SK-N-SH treated with all-trans-retinoic acid at 6 μM for 48 hours (cell line): ENCODE measurements around the gene ANKRD60.

Source experiments
- ISL1 ChIP-seq: fragments of 250-450 bp; sonication (Bioruptor Pico); IDR thresholded peaks from 2 replicates; pipeline ENCODE4 v2.1.2; 2022; ENCODE audit warnings: mild to moderate bottlenecking, moderate library complexity
- RARB ChIP-seq: fragments of 250-450 bp; sonication (Bioruptor Pico); IDR thresholded peaks from 2 replicates; pipeline ENCODE4 v1.8.0; 2021; ENCODE audit warnings: mild to moderate bottlenecking, moderate library complexity
- TOX ChIP-seq: fragments of 250-450 bp; sonication (Bioruptor Pico); IDR thresholded peaks from 2 replicates; pipeline ENCODE4 v1.8.0; 2021; ENCODE audit warnings: mild to moderate bottlenecking, moderate library complexity, borderline replicate concordance

GRCh38 chr20:58256307-58256706 lies 27.9 kb upstream of the ANKRD60 start:
- TF ChIP-seq RARB = no peak
- TF ChIP-seq ISL1 = no peak
- TF ChIP-seq TOX = no peak
